GM18511 (cell line): ENCODE results near the gene MTHFS.
A peak's percentile ranks its signal among the peaks of the same experiment; 100 is the strongest.

Experiments
- ATAC-seq: cut with Tn5 transposase; IDR thresholded peaks from one replicate; pipeline ENCODE4 v1.9.1; 2021; ENCODE audit warnings: mild to moderate bottlenecking, moderate library complexity; ENCODE audit not compliant: unreplicated experiment

Gene MTHFS

GRCh38 chr15:79881254-79881653 is 15.6 kb downstream of the MTHFS start:
- ATAC-seq = no peak

DNA sequence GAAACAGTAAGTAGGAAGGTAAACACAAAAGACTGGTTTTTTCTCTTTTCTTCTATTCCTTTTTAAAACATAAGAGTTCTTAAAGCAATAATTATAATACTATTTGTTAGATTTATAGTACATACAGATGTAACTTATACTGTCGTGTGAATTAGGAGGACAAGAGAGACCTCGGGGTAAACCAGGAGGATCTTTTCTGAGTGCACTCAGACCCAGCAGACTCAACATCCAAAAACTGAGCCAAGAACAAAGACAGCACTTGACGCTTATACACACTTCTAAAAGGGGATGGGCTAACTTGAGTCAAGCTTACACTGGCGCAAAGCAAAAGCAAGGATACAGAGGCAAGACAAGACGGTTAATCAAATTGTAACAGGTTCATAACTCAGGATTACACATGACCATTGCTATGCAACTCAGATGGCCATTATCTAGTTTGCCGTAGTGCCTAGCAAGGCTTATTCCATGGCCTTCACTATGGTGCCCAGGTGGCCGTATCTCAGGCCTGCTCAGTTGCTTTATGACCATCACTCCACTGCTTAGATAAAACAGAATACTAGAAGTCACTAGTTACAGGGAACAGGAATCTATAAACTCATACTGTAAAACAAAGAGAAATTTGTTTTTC is 18.6 kb downstream of the MTHFS start:
- ATAC-seq = no peak

DNA sequence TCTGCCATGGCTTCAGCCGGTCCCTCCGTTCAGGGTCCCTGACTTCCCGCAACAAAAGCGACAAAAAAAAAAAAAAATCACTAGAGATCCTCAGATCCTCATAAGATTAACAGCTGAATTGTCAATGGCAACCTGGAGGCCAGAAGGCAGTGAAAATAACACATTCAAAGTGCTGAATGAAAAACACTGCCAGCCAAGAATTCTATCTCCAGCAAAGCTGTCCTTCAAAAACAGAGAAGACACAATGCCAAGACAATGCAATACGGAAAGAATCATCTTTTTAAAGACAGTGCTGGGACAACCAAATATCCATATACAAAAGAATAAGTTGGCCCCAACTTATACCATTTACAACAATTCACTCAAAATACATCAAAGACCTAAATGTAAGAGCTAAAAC is 21.6 kb downstream of the MTHFS start:
- ATAC-seq = no peak

DNA sequence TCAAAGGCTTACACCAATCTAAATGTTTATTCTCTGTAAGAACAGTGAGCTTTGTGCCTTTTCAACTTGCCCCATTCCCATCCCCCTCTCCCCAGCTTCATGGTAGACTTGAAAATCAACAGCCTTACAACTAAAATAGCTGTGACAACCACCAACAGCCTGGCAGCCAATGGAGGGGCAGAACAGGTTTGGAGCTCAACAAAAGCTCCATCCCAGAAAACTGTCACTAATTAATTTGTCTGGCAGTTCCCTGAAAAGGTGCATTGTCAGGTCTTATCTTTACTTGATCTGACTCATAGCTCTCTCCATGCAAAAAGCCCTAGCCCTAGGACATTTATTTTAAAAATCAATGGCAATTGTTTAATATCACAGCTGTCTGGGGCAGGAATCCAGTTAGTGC is 22.6 kb downstream of the MTHFS start:
- no peak for ATAC-seq

GRCh38 chr15:79872358-79873017 is 24.3 kb downstream of the MTHFS start:
- ATAC-seq = no peak

GRCh38 chr15:79868554-79868953 is 28.3 kb downstream of the MTHFS start:
- ATAC-seq = no peak

GRCh38 chr15:79863886-79864285 is 32.9 kb downstream of the MTHFS start:
- ATAC-seq = no peak

GRCh38 chr15:79862191-79862590 is 34.6 kb downstream of the MTHFS start:
- ATAC-seq = no peak

GRCh38 chr15:79860661-79861060 is 36.2 kb downstream of the MTHFS start:
- ATAC-seq = no peak

GRCh38 chr15:79858469-79858868 is 38.3 kb downstream of the MTHFS start:
- ATAC-seq = no peak

DNA sequence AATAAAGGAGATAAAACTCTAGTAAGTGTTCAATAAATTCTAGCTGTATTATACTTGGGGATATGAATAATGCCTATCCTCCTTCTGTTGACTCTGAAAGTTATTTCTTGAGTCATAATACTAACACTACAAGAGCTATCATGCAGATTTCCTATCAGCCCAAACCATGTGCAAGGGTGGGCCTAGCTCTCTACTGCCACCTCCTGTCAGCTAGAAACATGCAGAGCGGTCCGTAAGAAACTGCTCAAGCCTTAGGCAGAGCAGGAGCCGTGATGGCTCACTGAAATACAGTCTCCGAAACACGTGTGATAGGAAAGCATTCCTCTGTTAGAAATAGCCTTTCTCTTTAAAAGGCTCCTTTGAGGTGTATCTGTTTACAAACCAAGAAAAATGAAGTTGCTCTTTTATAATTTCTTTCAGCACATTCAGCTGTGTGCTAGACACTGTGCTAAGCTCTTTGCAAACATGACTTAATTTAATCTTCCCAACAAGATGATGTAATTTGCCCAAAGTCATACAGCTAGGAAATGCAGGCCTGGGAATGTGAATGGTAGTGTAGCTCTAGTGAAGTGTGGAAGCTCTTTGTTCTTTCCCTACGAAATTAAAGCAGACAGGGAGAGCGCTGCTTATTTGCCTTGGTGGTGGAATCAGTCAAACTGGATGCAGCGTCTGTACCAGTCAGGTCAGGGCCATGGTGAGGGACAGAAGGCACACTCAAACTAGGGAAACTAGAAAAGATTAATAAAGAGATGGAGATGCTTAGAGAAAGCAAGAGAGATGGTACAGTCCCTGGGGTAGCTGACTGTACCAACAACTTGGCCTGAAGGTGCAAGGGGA is 43.1 kb downstream of the MTHFS start:
- peak; percentile 81 for ATAC-seq

DNA sequence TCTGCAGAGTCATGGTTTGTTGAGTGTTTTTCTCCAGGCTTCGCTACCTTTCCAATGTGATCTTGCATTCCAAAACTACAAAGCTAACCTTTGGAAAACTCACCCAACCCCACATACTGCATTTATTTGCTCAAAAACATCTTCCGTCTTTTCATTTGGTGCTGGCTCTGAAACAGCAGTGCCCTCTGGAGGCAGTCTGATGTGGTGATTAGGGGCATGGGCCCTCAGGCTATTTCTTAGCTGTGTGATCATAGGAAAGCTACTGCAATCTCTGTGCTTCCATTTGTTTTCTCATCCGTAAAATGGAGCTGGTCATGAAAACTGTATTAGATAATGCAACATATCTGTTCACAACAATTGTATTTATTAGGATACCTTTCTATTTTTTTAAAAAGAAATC is 47.0 kb downstream of the MTHFS start:
- ATAC-seq = no peak

DNA sequence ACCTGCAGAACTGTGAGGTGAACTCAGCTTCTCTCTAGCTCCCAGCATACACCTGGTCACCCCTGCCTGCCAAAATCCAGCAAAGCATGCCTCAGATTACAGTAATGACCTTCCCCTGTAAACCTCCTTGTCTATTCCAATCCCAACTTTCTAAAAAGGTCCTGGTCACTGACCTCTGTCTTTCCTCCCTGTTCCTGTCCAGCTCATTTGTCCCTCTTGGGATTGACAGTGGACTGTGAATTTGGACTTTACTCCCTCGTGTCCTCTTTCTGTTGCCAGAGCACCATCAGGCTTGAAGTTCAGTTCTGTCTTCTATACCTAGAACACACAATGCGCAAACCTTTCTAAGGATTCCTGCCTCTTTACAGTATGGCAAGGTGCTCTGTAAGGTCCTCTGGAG is 50.3 kb downstream of the MTHFS start:
- ATAC-seq = no peak

DNA sequence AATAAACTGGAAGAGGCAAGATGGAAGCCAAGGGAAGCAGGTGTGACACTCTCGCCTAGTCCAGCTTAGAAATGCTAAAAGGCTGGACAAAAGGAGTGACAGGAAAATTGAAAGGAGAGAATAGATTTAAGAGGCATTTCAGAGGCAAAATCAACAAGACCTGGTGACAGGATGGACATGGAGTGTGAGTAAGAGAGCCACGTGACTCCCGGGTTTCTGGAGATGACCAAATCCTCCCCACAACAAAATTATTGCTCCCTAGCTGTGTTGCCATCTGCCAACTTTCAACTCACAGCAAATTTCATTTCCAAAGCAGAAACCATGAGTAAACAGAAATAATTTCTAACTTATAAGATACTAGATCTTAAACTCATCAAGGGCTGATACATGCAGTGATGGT is 52.6 kb downstream of the MTHFS start:
- ATAC-seq = no peak

DNA sequence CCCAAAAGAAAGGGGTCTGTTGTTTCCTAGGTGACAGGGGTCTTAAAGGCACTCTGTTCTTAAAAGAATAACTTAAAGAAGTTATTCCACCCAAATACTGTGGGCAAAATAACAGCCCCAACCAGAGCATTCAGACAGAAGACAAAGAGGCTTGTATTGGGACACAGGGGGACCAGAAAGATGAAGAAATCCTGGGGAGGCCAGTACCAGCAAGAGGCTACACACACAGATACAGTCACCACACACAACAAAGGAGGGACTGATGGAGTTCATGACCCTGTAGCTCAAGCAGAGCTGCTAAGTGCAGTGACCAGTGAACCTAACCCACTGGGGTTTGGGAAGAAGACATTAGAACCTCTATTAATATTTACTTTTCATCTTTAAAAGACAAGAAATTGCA is 59.0 kb downstream of the MTHFS start:
- ATAC-seq = no peak

- no peak for ATAC-seq
Observed at GRCh38 chr15:79834495-79834894, 62.3 kb downstream of the MTHFS start.

DNA sequence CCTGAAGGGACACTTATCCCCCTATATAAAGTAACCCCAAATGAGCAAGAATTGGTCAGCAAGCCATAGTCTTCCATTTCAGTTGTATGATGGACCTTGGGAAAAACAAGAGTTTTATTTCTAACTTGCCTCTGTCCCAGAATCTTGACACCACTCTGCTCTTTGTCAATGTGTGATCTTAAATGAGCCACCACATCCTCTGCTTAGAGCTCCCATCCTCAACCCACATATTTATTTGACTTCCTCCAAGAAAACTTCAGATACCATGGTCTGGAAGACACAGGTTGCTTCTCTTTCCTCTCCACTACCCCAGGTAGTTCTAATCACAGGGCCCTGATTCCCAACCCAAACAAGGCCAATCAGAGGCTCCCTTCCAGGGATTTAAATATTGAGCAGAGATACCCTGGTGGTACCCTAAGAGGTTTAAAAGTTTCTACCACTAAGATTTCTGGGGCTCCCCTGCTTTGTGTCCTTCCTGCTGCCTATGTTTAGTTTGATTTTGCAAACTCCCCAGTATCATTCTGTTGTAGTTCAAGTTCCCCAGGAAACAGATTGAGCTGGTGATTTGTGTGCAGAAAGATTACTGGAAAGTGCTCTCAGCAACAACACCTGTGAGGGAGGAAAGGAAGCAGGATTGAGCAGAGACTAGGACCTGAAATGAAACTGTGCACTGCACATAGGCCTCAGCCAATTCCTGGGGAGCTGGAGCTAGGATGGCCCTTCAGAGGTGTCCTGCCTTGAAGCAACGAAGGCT is 64.3 kb downstream of the MTHFS start:
- no peak for ATAC-seq

DNA sequence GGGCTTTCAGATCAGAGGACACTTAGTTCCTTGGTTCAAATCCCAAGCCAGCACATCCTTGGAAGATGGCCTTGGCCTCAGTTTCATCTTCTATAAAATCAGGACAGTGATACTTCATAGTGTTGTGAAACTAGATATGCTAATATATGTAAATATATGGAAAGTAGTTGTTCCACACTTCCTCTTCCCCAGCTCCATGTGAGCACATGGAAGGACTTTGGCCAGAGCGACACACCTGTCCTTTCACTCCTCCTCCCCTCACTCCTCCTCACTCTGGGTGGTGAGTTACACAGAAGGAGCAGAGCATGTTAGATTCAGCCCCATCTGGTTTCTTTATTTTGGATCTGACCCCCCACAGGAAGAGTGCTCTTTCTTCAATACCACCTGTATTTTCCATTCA is 65.2 kb downstream of the MTHFS start:
- no peak for ATAC-seq

GRCh38 chr15:79829950-79830349 is 66.9 kb downstream of the MTHFS start:
- ATAC-seq = no peak

- no peak for ATAC-seq
Observed at GRCh38 chr15:79828447-79828846, 68.4 kb downstream of the MTHFS start.

DNA sequence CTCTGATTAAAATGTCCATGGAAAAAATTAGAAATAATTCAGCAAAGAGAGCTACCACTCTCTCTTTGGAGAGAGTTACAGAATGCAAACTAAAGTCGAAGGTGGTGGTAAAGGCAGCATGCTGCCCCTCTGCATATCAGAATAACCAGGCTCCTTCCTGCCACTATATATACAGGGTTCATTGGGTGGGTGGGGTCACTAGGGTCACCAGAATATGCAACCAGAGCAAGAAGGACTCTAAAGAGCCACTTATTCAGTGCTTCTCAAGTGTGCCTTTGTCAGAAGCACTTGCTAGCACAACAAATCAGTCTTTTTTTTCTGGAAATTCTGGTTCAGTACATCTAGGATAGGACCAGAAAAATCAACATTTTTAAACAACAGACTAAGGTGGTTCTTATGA is 70.0 kb downstream of the MTHFS start:
- ATAC-seq = no peak
